HG03060 (cell line): Measurements from ENCODE around the gene NME3.

Experiments
- ATAC-seq: cut with Tn5 transposase; IDR thresholded peaks from one replicate; pipeline ENCODE4 v1.9.1; 2021; ENCODE audit warnings: low read depth, moderate number of reproducible peaks; ENCODE audit not compliant: unreplicated experiment

The NME3 gene

GRCh38 chr16:1781758-1782407 is 10.5 kb upstream of the NME3 start:
- no peak for ATAC-seq

- ATAC-seq, result no peak
These were observed 9.9 kb upstream of the NME3 start for GRCh38 chr16:1781254-1781653.

GRCh38 chr16:1780677-1781072 is 9.3 kb upstream of the NME3 start:
- no peak for ATAC-seq

- ATAC-seq, result no peak
These were observed 8.7 kb upstream of the NME3 start for GRCh38 chr16:1779741-1780676.

GRCh38 chr16:1779234-1779701 is 7.9 kb upstream of the NME3 start:
- no peak for ATAC-seq

GRCh38 chr16:1778200-1779179 is 7.1 kb upstream of the NME3 start:
- no peak for ATAC-seq

- no peak for ATAC-seq
These were observed 6.2 kb upstream of the NME3 start for GRCh38 chr16:1777375-1778199.

GRCh38 chr16:1776991-1777374 is 5.6 kb upstream of the NME3 start:
- no peak for ATAC-seq

GRCh38 chr16:1776672-1776955 is 5.3 kb upstream of the NME3 start:
- ATAC-seq, result no peak

GRCh38 chr16:1775846-1776671 is 4.7 kb upstream of the NME3 start:
- no peak for ATAC-seq

GRCh38 chr16:1775006-1775845 is 3.9 kb upstream of the NME3 start:
- ATAC-seq, result no peak

GRCh38 chr16:1774448-1774780 is 3.1 kb upstream of the NME3 start:
- no peak for ATAC-seq

- no peak for ATAC-seq
These were observed 2.5 kb upstream of the NME3 start for GRCh38 chr16:1773703-1774447.

GRCh38 chr16:1772908-1773702 is 1.8 kb upstream of the NME3 start, which contains the start of gene MRPS34:
Gene MRPS34, minus strand, starts transcription at chr16:1773134. Its CDS starts 15 bp downstream, at chr16:1773119.
- no peak for ATAC-seq

GRCh38 chr16:1772362-1772907 is 1.1 kb upstream of the NME3 start, which contains the start of gene EME2:
Gene EME2, plus strand, starts transcription at chr16:1772810. Its CDS starts 418 bp downstream, at chr16:1773228.
- no peak for ATAC-seq

GRCh38 chr16:1771864-1772361 is 570 bp upstream of the NME3 start:
- no peak for ATAC-seq
